HG03045 (cell line): Measurements from ENCODE around the gene SH2D1A.
"Not testable (repeated sequence)": the region's sequence is repeated elsewhere in the genome, so short reads cannot be mapped to it uniquely, and the experiment has no call there.

ENCODE experiments used
- ATAC-seq: cut with Tn5 transposase; IDR thresholded peaks from one replicate; pipeline ENCODE4 v1.9.1; 2021; ENCODE audit warnings: mild to moderate bottlenecking, moderate library complexity; ENCODE audit not compliant: unreplicated experiment

Gene SH2D1A

DNA sequence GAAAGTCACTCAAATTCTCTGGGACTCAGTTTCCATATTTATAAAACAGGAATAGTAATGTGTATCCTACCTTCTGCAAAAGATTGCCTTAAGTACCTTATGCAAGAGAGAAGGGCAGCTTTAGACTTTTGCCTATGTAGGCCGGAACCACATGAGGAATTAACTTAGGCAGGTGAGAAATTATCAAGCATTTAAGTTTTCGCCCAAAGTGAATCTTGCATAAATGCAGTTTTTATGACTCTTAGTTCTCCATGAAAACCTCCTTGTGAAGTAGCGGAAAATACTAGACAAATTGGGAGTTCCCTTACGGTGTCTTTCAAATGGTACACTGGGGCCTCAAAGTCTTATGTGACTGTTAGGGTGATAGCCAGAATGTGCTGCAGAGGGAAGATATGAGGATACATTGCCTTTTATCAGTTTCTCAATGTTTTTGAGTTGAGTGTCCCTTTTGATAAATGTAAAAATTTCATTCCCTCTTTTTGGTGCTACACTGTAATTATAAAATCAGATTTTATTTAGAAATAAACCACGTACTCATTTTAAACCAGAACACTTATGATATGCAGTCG is 2.6 kb downstream of the SH2D1A start:
- ATAC-seq, result no peak

GRCh38 chrX:124354648-124355047 is 8.3 kb downstream of the SH2D1A start:
- ATAC-seq, result no peak

GRCh38 chrX:124358800-124359383 is 12.5 kb downstream of the SH2D1A start:
- no peak for ATAC-seq

DNA sequence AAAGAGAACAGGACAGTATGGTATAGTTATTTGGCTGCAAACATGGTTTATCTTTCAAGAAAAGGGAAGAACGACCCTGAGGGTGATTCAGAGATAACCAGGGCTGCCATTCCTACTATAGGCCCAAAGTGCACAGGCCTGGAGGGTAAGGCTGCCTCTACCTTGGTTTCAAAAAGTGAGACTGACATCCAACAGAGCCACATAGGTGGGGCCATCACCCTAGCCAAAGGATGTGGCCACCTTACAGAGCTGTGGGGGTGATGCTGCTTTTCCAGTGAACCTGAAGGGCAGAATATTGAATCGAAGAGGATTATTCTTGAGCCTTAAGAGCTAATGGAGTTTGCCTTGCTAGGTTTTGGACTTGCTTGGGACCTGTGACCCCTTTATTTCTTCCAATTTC is 15.7 kb downstream of the SH2D1A start:
- no peak for ATAC-seq

DNA sequence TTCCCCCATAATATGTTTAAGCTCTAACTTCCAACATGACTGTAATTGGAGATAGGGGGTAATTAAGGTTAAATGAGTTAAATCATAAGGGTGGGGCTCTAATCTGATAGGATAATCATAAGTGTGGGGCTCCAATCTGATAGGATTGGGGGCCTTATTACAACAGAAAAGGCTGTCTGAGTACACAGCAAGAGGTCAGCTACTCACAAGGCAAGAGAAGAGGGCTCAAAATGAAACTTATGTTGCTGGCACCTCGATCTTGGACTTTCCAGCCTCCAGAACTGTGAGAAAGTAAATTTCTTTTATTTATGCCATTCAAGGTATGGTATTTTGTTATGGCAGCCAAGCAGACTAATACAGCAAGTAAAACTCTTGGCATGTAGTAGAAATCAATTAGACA is 16.4 kb downstream of the SH2D1A start:
- no peak for ATAC-seq

GRCh38 chrX:124369722-124370121 is 23.4 kb downstream of the SH2D1A start:
- ATAC-seq, result no peak

DNA sequence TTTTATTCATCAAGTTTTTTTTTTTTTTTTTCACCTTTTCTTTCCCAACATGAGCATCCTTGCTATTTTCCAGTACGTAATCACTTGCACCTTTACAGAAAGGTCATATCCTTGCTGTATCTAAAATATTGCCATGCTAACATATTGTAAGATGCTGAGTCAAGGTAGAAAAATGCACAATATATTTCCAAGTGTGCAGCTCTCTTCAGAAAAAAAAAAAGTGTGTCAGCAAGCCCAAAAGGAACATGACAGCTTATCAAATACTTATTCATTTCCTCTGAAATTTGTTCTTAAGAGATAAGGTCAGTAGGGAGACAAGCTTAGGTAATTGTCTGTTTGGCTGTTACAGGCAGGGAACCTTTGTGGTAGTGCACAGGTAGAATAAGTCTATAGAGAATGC is 27.0 kb downstream of the SH2D1A start:
- ATAC-seq, result no peak

DNA sequence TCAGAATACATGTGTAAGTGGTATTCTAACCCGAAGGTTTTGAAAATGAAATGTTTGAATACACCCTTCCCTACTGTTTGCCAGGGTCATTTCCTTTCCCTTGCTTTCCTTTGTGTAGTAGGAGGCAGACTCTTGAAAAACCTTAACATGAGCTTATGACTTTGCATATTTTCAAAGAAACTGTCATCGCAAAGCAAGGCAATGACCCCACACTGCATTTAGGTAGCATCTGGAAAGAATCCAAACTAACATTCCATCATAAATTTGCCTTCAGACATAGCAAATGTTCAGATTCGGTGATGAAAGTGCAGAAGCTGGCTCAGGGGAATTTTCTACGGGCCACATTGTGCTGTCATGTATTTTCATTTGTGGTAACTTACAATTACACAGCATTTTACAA is 32.3 kb downstream of the SH2D1A start:
- no peak for ATAC-seq

DNA sequence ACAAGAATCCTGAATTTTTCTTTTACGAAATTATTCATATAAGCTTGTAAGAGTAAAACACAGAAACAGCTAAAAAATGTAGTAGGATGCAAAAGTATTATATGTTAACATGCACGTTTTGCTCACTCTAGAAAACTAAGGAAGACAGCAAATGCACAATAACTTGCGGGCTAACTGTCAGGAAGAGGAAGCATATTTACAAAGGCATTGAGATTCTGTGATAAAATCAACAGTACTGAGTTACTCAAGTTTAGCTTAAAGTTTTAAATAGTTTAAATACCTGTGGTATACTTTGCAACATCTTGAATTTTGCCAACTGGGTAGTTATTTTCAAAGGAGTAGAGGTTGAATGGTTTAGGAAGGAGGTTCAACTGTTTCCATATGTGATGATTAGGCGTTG is 37.0 kb downstream of the SH2D1A start:
- ATAC-seq, result no peak

DNA sequence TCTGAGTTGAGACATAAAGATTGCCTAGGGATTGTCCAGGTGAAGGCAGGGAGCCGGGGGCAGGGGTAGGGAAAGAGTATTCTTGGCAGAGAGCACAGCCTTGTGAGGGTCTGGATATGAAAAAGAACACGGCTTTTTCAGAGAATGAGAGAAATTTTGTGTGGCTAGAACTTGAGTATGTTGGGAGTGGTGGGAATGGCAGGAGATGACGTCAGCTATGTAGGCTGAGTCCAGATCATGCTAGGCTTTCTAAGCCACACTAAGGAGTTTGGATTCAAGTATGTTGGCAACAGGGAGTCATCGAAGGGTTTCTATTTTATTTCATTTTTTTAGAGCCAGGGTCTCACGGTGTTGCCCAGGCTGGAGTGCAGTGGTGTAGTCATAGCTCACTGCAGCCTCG is 40.0 kb downstream of the SH2D1A start:
- no peak for ATAC-seq

GRCh38 chrX:124388562-124388961 is 42.2 kb downstream of the SH2D1A start:
- no peak for ATAC-seq

DNA sequence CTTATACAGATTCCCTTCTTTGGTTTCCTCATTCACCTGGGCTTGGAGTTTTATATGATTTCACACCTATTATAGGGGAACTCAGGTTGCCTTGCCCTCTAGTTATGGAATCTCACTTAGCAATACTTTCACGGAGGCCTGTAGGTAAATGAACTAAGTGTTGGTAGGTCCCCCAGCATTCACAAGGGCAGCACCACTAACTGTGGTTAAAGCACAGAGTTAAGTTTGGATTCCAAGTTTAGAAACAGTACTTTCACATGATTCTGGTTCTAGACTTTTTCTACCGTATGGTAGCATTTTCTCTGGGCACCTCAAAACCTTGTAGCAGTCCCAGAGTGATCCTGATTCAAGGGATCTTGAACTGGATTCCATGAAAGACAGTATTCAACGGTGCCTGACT is 46.4 kb downstream of the SH2D1A start:
- ATAC-seq, result no peak

DNA sequence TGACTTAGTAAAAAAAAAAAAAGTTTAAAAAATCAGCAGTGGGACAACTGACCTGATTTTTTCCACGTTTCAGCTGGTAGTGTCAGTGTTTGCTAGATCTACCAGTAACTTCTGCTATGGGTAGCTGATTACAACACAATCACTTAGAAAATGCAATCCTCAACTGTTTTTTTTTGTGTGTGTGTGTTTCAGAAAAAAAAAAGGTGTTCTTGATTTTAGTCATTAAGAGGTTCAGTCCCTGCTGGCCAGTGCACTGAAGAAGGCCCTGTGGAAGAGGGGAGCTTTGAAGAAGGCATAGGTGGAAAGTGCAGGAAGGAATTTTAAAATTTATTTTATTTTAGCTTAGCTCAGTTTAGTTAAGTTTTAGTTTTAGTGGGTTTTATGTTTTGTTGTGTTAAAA is 46.9 kb downstream of the SH2D1A start:
- ATAC-seq, result no peak

DNA sequence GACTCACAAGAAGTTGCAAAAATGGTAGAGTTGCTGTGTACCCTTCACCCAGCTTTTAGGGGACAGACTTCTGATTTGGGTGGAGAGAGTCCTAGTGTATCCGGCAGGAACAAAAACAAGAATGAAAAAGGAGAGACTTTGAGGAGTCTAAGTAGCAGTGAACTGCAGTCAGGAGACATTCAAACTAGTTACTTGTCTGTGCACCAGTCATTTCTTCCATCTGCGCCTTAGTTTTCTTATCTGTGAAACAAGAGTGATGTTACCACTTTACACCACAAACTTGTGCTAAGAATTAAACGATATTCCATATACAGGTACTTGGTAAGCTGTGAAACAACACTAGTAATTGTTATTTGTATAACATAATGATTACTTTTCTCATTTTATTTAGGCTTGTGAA is 47.3 kb downstream of the SH2D1A start:
- ATAC-seq, result no peak

GRCh38 chrX:124395145-124395880 is 49.0 kb downstream of the SH2D1A start:
- no peak for ATAC-seq

DNA sequence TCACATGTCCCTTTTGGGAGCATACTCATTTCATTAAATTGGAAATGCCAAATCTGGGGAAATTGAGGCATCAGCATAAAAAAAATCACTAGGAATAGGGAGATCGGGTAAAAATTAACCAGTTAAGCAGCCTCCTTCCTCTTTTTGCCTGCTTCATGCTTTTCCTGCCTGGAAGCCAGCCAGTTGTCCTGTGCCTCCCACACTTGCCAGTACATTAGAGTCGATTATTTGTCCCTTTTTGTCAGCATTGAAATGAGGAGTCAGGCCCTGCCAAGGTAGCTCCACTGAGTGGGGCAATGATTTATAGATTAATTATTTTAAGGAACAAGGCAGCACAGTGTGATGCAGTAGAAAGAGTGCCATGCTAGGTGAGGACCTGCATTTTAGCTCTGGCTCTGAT is 55.3 kb downstream of the SH2D1A start:
- ATAC-seq, result no peak

- ATAC-seq, result no peak
These were observed 59.5 kb downstream of the SH2D1A start for GRCh38 chrX:124405868-124406267.

- ATAC-seq, result peak; percentile 65
These were observed 60.1 kb downstream of the SH2D1A start for GRCh38 chrX:124406294-124407014.

DNA sequence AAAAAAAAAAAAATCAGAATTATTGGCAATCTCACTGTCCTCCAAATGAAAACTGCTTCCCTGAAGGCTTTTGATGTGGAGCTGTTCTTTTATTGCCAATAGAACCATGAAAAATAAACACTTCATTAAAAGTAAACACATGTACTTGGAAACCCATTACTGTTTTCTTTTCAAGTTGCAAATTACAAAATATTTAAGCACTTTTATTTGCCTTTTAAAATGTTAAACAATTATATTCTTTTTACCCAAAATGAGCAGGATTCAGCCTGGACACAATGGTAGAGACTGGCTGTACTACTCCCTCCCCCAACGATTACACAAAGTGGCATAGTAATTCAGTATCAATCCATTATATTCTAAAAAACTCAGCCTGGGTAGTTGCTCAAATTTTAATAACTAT is 60.9 kb downstream of the SH2D1A start:
- no peak for ATAC-seq

- ATAC-seq, result not testable (repeated sequence)
These were observed 62.0 kb downstream of the SH2D1A start for GRCh38 chrX:124408380-124408779.

- ATAC-seq, result no peak
These were observed 66.9 kb downstream of the SH2D1A start for GRCh38 chrX:124413244-124413643.

GRCh38 chrX:124414281-124414680 is 67.9 kb downstream of the SH2D1A start:
- no peak for ATAC-seq
